ENCODE data around the gene TTLL5. TPM values are rescaled to one million over a fixed set of nuclear protein-coding genes. Genes with fewer than 3 reads are reported as not detected.

TTLL5 gene
- total and polyA plus RNA-seq, 9 of the 15 experiments (the other 6 are each of a cell fraction or from before 2014, with no cell fraction given), result 4.1 to 18.9 (median 12.6) TPM

DNA sequence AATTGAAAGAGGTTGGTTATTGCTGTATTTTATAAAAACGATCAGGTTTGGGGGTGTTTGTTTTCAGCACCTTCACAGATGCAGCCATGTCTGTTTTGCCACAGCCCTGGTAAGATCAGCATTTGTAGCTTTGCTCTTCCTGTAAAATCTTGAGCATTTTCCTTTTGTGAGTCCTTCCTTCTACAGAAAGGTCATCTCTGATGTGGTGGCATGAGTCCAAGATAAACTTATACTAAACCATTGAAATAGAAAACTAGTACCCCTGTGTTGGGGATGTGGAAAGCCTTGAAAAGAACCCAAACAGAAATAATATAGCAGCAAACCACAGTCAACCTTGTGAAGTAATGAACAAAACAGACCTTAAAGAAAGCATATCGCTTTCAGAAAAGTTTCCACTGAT lies 235.3 kb downstream of the TTLL5 start (continued):
- TF ChIP-seq ATF6 (CRISPR knock-in tag; IDR thresholded peaks at IDR 0.05) (no peak), ZBTB17 (CRISPR knock-in tag; IDR thresholded peaks at IDR 0.05) (no peak), ZFP91 (CRISPR knock-in tag; IDR thresholded peaks at IDR 0.05) (no peak), DACH1 (IDR thresholded peaks at IDR 0.05; ENCODE audit: partially characterized antibody) (no peak), HNRNPH1 (optimal IDR thresholded peaks at IDR 0.05; ENCODE audit: low read depth, low read length) (no peak), ZNF695 (CRISPR knock-in tag; IDR thresholded peaks at IDR 0.05) (no peak), MIER1 (IDR thresholded peaks at IDR 0.05; ENCODE audit: low read depth) (no peak)

- no peaks in the 10 kb centered on the region for H3K79me2 ChIP-seq (ENCODE audit: control insufficient read depth, insufficient read depth, low read length)
- no peaks in the 10 kb centered on the region for H4K20me1 ChIP-seq (replicated peaks; ENCODE audit: control insufficient read depth, insufficient read depth, low read length)
- H3K4me2 ChIP-seq (ENCODE audit: insufficient read depth, low read length), result no peak overlapping the region
- ChIA-PET POLR2A (no interaction called here), CTCF (ENCODE audit: low intra/inter-chr PET ratio) (no interaction called here)
- FAIRE-seq (no peak), ATAC-seq (no peak), DNase-seq (ENCODE audit: extremely low read depth in 1 of 4, low spot score in 3 of 4) (no peak)
- WGBS (ENCODE audit: insufficient coverage, low coverage, missing lambda C conversion rate), result 49% methylated on average over 3 of the region's 3 CpGs
- intact Hi-C loops (cut with micrococcal nuclease) (no loop called here), in situ Hi-C loops (cut with MboI) (no loop called here)
- no peak overlapping the region for H3K27ac ChIP-seq (ENCODE audit: extremely low read depth, low read depth, low read length)
- TF ChIP-seq CBFB (CRISPR knock-in tag; IDR thresholded peaks at IDR 0.05), result no peak
- TF ChIP-seq POLR2G (IDR thresholded peaks at IDR 0.05; ENCODE audit: low read depth, low read length), result no peak
- no peak for TF ChIP-seq ZNF592 (IDR thresholded peaks at IDR 0.05)
- TF ChIP-seq, protein P1, sequence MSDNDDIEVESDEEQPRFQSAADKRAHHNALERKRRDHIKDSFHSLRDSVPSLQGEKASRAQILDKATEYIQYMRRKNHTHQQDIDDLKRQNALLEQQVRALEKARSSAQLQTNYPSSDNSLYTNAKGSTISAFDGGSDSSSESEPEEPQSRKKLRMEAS (CRISPR knock-in tag; IDR thresholded peaks at IDR 0.05), result no peak
- no peak overlapping the region for H3K4me3 ChIP-seq
- H3K4me1 ChIP-seq (replicated peaks in 1 of 2; ENCODE audit: control insufficient read depth in 2 of 2, insufficient read depth in 2 of 2, low read length in 2 of 2), result peaks cover 2 to 6% of the 10 kb centered on the region in 2 experiments; a peak in 2 of 5 replicates
- H3K9me3 ChIP-seq (replicated peaks; ENCODE audit: control insufficient read depth, insufficient read depth, low read depth, low read length), result no peaks in the 10 kb centered on the region
- no peak overlapping the region for H2AFZ ChIP-seq (ENCODE audit: low read depth, low read length)
- H3K27me3 ChIP-seq (ENCODE audit: control insufficient read depth in 2 of 2, insufficient read depth in 2 of 2, low read length in 2 of 2), result no peaks in the 10 kb centered on the region
- no peak overlapping the region for H3K9ac ChIP-seq (ENCODE audit: insufficient read depth in 1 of 2, low read depth in 2 of 2, low read length in 2 of 2)
- H3K36me3 ChIP-seq (ENCODE audit: control insufficient read depth, insufficient read depth, low read length), result no peaks in the 10 kb centered on the region
- BruUV-seq (replicated peaks), result no TSS peak
- H3K9me1 ChIP-seq (ENCODE audit: control insufficient read depth, insufficient read depth, low read length), result no peaks in the 10 kb centered on the region
Measured at GRCh38 chr14:75904311-75904710, 243.3 kb downstream of the TTLL5 start.
